Measurements from ENCODE around the gene IGF1R.

Gene IGF1R

DNA sequence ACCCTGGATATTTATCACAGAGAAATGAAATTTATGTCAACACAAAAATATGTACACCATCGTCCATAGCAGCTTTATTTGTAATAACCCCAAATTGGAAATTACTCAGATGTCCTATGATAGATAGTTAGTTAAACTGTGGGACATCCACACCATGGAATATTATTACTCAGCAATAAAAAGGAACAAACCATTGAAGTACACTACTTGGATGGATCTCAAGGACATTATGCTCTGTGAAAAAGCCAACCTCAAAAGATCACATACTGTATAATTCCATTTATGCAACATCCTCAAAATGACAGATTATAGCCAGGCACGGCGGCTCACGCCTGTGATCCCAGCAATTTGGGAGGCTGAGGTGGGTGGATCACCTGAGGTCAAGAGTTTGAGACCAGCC, 246.0 kb downstream of the IGF1R start:
- H3K27ac ChIP-seq = no peak overlapping the region
- TF ChIP-seq, protein P1, sequence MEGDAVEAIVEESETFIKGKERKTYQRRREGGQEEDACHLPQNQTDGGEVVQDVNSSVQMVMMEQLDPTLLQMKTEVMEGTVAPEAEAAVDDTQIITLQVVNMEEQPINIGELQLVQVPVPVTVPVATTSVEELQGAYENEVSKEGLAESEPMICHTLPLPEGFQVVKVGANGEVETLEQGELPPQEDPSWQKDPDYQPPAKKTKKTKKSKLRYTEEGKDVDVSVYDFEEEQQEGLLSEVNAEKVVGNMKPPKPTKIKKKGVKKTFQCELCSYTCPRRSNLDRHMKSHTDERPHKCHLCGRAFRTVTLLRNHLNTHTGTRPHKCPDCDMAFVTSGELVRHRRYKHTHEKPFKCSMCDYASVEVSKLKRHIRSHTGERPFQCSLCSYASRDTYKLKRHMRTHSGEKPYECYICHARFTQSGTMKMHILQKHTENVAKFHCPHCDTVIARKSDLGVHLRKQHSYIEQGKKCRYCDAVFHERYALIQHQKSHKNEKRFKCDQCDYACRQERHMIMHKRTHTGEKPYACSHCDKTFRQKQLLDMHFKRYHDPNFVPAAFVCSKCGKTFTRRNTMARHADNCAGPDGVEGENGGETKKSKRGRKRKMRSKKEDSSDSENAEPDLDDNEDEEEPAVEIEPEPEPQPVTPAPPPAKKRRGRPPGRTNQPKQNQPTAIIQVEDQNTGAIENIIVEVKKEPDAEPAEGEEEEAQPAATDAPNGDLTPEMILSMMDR (conservative IDR thresholded peaks at IDR 0.05) = no peak
- TF ChIP-seq ZFX (IDR thresholded peaks at IDR 0.05) = no peak

GRCh38 chr15:98896002-98896721, 247.8 kb downstream of the IGF1R start:
- TF ChIP-seq, protein P1 (conservative IDR thresholded peaks at IDR 0.05) = no peak
- TF ChIP-seq ZFX (IDR thresholded peaks at IDR 0.05) = no peak

DNA sequence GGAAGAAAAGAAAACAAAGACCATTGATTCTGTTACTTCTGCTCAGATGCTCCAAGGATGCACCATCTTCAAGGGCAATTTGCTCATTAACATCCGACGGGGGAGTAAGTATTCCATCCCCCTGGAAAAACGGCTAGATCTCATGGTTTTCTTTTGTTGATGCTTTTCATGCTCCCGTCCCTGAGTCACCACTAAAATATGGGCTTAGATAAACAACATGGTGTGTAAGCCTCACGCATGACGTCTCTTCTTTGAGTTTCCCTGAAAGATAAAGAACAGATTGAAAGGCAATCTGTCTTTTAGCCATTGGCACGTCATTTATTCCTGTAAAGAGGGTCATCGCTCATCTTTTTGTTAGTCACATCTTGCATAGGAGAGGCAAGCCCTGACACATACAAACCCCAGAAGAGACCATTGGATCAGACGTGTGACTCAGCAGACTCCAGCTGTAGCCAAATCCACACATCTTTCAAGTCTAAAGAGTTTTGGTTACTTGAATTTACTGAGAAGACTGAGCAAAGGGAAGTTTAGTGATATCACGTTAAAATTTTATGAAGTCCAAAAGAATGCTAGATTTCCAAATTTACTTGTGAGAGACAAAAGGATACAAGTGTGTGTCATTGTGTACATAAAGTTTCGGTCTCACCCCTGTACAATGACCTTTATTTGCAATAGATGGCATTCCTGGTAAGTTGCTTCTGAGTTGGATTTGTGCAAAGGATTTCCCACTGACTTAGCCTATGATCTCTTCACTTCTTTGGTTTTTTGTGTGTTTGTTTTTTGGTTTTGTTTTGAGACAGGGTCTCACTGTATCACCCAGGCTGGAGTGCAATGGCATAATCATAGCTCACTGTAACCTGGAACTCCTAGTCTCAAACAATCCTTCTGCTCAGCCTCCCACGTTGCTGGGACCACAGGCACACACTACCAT, 248.7 kb downstream of the IGF1R start:
- H3K27ac ChIP-seq = no peak overlapping the region
- TF ChIP-seq ZFX (IDR thresholded peaks at IDR 0.05) = no peak
- TF ChIP-seq, protein P1 (conservative IDR thresholded peaks at IDR 0.05) = no peak

More at GRCh38 chr15:98896002-98896721, 247.8 kb downstream of the IGF1R start:
- H3K27ac ChIP-seq = no peak overlapping the region; the same call in 1 of the 2 replicates

DNA sequence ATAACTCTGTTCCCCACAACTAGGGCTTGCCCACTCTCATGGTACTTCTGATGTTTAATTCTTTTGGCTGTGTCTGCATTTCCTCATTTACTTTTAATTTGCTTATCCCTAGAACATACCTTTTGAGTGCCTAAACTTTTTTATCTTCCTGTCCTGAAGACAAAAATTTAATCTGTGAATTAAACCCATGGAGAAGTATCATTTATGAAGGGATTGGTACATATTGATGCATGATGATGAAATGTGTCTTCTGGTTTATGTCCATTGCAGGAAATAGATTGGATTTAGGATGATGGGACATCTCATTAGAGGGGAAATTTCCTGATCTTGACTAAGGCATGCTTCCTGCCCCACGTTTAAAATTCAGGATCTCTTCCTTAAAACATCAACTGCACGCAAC, 249.8 kb downstream of the IGF1R start:
- no peak overlapping the region for H3K27ac ChIP-seq

GRCh38 chr15:98899272-98900021, 251.1 kb downstream of the IGF1R start:
- H3K27ac ChIP-seq = no peak overlapping the region
- no peak for TF ChIP-seq ZFX (IDR thresholded peaks at IDR 0.05)
- TF ChIP-seq, protein P1 (conservative IDR thresholded peaks at IDR 0.05) = no peak

More for the DNA sequence above, 249.8 kb downstream of the IGF1R start:
- no peak for TF ChIP-seq ZFX (IDR thresholded peaks at IDR 0.05)
- TF ChIP-seq, protein P1 (conservative IDR thresholded peaks at IDR 0.05) = no peak

DNA sequence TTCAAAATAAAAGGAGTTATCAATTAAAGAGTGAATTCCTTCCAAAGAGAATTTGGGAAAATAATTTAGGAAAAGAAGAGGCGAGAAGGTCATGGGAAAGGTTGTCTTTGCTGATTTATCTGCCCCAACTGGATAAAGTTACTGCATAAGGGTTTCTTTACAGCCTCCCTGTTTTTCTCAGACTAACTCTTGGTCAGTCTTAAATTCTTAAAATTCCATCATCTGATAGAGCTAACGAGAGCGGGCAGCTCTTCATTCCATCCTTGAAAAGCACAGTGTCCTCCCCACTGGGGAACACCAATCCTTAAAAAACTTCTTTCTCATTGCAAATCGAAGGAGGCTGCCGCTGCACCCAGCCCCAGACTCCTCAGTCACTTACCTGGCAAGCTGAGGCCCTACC, 252.0 kb downstream of the IGF1R start:
- no peak overlapping the region for H3K27ac ChIP-seq
- TF ChIP-seq, protein P1 (conservative IDR thresholded peaks at IDR 0.05) = no peak
- TF ChIP-seq ZFX (IDR thresholded peaks at IDR 0.05) = no peak
